Measurements from ENCODE around the gene BTN3A1.
"Not testable (repeated sequence)": the region's sequence is repeated elsewhere in the genome, so short reads cannot be mapped to it uniquely, and the experiment has no call there.

BTN3A1 gene

DNA sequence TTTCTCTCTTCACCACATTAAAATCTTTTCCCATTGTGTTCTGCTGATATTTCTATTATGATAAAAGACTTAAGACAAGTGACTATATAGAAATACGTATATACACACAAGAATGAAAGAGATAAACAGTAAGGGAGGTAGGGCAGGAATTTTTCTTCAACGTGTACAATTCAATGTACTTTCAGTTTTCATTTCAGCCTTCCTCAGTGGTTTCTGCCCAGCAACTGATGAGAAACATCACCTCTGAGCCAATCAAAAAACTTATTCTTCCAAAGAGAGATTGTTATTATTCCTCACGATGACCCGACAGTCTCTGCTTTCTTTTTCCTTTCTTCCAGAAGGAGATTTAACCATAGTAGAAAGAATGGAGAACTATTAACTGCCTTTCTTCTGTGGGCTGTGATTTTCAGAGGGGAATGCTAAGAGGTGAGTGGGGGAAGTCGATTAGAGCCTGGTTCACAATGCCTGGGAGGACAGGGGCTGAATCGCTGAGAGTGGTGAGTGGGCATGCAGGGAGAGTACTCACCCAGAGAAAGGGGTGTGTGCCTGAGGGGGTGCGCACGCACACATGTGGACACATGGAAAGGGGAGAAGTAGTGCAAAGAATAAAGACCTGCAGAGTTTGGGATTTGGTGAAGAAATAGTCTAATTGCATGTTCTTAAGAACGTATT is at the start of gene BTN3A1:
BTN3A1 (plus strand) TSS at position 289 of the 672 bp plus-strand sequence. CDS start 3,289 bp downstream, outside the sequence.
- DNase-seq = peak; percentile 68

DNA sequence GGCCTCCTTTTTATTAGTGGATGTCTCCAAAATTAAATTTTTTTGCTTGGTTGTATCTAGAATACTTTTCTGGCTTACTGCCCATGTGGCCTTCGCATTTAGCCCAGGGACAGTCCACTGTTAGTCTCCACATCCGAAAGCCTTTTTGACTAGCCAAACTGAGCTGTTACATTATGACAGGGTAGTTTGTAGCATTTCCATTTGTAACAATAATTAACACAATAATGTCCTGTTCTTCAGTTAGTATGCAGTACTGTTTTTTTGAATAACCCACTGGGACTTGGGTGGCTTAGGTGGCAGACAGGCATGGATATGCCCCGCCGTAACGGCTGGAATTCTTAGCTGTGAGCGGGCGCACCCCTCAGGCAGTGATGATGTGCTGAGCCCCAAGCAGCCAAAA is 49.8 kb upstream of the BTN3A1 start:
- DNase-seq = no peak

DNA sequence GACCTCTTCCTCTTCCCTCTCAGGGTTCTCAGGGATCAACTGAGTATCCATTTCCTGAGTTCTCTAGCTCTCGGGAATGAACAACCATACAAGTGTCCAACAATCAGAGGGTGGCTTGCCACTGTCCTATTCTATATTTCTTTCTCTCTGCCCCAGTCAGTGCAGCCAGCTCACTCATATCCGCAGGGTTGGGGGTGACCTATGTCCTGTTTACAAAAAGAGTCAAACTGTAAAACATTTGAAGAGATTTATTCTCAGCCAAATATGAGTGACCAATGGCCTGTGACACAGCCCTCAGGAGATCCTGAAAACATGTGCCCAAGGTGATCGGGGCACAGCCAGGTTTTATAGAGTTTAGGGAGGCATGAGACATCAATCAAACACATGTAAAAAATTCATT is 47.9 kb upstream of the BTN3A1 start:
- DNase-seq = no peak

DNA sequence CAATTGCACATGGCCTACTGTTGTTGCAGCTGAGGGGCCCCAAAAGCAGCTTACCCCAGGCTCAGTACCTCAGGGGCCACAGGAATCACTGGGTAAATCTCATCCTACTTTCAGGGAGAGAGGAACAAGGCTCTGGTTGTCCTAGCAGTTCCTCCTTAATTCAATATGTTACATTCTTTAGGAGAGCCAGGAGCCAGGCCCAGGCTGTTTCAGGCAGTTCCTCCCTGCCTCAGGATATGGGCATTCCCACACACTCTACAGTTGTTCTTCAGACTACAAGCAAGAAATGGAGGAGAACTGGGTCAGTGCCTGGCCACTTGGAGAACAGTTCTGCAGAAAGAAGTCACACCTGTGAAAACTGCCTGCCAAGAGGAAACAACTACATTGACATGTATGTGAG is 46.7 kb upstream of the BTN3A1 start:
- DNase-seq = no peak

DNA sequence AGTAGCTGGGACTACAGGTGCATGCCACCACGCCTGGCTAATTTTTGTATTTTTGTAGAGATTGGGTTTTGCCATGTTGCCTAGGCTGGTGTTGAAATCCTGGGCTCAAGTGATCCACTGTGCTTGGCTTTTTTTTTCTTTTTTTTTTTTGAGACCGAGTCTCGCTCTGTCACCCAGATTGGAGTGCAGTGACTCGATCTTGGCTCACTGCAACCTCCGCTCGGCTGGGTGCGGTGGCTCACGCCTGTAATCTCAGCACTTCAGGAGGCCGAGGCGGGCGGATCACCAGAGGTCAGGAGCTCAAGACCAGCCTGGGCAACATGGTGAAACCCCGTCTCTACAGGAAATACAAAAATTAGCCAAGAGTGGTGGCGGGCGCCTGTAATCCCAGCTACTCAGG is 44.5 kb upstream of the BTN3A1 start:
- DNase-seq = not testable (repeated sequence)

DNA sequence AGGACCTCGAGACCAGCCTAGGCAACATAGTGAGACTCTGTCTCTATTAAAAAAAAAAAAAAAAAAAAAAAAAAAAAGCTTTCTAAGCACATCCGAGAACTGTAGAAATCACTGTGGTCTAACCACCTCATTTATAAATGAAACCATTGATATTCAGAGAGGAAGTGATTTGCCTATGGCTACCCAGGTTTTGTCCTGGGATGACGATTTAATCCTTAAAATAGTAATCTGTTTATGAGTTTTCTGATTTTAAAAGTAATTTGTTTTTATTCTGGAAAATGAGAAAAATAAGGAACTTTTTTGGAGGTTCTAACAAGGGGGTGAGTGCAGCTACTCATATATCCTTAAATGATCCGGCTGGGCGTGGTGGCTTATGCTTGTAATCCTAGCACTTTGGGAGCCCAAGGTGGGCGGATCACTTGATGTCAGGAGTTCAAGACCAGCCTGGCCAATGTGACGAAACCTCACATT is 43.5 kb upstream of the BTN3A1 start:
- DNase-seq = no peak

DNA sequence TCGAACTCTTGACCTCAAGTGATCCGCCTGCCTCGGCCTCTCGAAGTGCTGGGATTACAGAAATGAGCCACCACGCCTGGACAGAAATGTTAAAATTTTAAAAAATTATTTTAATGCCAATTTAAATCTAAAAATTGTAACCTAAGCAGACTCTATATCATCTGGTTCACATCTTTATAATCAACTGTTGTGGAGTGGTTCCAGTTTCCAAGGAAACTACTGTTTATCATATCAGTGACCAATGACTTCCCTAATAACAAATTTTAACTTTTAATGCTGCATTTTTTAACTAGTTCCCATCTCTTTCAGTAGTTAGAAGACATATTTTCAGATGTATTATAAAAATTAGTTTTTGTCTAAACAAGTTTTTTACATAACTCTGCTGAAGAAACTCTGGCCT is 42.3 kb upstream of the BTN3A1 start:
- no peak for DNase-seq

DNA sequence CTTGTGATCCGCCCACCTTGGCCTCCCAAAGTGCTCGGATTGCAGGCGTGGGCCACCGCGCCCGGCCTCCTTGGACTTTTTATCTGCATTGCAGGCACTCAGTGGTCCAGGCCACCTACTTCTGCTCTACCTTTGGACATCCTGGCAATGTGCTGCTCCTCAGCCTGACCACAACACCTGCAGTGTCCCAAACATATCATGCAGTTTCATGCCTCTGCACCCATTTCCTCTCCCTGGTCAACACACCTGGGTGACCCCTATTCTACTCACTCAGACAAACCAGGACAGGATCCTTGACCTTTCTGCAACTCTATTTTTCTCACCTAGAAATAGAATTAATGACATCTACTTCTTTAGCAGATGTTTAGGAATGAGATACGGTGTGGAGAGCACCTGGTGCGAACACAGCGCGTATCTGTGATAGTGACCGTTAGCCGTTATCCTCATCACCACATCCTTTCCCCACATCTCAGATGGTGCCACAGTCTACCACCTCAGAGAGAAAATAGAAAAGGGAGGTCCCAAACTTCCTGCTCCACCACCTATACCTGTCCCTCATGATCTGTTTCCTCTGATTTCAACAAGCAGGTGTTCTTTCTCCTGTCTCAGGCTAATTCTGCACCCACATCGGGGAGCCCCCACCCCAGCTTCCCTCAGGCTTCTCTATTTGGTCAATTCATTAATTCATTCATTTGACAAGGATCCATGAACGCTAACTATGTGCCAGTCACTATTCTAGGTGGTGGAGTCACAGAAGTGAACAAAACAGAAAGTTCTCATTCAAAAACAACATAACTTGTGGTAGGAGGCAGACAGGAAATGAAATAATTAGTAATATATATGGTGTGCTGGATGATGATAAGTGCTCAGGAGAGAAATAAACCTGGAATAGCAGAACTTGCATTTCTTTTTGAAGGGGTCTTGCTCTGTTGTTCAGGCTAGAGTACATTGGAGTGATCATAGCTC is 41.3 kb upstream of the BTN3A1 start:
- no peak for DNase-seq

DNA sequence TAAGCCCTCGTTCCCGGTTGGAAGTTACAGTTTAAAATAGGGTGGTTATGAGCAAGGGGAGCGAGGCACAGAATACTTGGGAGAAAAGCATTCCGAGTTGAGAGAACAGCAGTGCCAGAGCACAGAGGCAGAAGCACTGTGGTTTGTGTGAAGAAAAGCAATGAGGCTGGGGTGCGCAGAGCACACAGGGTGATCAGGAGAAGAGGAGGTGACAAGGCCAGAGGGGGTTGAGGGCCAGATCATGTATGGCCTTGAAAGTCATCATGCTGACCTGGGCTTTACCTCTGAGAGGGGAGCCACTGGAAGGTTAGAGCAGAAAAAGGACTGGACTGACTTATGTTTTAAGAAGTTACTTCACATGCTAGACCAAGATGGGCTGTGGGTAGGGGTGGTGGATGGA is 40.5 kb upstream of the BTN3A1 start:
- no peak for DNase-seq

DNA sequence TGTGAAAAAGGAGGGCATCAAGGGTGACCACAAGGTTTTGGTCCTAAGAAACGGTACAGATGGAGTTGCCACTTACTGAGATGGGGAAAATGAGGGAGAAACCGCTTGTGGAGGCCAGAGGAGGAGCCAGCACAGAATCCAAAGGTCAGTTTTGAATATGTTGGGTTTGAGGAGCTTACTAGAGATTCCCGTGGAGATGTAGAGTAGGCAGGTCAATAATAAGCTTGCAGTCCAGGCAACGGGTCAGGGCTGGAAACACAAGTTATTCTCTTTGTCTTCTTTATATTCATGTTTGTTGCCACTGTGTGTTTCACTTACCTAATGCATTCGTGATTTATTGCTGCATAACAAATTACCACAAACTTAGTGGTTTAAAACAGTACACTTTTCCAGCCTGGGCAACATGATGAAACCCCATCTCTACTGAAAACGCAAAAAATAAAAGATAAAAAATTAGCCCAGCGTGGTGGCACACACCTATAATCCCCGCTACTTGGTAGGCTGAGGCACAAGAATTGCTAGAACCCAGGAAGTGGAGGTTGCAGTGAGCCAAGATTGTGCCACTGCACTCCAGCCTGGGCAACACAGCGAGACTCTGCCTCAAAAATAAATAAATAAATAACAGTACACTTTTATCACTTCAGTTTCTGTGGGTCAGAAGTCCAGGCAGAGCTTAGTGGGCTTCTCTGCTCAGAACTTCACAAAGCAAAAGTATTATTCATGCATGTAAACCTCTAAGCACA is 39.8 kb upstream of the BTN3A1 start:
- DNase-seq = no peak

DNA sequence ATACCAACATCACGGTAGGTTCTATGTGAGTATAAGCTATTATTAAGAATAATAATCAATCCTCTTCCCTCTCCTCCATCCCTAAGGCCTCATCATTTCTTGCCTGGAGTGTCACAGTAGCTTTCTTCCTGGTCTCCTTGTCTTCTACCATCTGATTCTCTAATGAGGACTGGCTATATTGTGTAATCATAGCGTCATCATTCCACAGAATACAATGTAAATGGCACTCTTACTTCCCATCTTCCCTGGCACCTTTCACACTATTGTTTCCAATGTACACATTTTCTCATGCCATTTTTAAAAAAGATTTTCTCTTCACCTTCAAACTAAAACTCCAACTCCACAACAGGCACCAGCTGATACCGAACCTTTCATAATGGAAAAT is 39.2 kb upstream of the BTN3A1 start:
- no peak for DNase-seq

DNA sequence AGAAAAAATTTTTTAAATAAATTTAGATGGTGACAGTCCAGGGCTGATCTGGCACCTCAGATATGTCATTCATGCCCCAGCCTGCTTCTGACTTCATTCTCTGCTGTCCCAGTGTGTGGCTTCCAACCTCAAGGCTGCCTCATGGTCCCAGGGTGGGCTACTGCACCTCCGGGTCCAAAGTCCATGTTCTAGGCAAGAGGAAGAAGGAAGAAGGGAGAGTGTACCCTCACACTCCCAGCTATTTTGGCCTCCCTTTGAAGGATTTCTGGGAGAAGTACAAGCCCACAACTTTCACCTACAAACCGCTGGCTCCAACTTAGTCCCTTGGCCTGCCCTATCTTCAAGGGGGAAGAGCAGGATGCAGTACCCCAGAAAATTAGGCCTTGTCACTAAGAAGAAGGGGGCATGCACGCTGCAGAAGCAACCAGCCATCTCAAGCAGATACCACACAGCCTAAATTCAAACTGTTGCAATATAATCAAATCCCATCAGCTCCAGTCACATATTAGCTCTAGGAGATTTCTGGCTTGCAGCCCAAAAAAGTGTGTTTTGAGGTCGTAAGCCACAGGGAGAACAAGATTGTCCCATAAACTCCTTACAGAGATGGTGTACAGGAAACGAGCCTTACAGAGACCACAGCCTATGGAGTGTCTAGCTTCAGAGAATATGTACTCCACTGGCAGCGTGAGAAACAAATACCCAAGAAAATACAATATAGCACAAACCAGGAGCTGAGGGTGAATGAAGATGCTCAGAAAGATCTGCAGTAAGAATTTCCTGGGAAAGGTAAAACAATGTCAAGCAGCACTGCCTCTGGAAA is 38.0 kb upstream of the BTN3A1 start:
- DNase-seq = no peak

DNA sequence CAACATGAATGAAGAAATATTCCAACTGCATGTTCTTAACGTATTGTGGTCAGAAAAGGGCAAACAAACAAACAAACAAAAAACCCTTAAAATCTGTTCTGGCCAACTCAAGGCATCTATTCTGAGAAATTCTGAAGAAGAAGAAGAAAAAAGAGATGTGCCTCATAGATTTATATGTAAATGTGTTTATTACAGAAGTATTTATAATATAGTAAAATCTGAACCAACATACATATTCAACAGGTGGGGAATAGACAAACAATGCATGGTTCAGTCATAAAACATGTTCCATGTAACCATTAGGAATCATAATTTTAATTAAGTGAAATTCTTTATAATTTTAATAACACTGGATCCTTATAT is 36.5 kb upstream of the BTN3A1 start:
- no peak for DNase-seq

DNA sequence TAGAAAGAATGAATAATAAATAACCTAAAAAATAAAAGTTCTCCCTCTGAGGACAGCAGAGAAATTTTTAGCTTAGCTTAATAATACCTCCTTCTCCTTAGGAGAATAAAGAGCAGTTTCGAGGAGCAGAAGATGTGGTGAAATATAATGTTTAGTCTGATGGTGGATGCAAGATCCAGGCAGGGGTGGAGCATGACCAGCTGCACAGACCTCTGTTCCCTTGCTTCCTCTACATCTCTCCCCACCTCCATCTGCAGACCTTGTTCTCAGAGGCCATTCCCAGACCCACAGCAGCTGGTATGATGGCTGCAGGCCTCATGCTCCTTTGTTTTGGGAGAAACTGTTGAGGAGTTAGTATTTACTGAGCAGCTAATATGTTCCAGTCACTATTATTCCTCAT is 35.6 kb upstream of the BTN3A1 start:
- DNase-seq = no peak

DNA sequence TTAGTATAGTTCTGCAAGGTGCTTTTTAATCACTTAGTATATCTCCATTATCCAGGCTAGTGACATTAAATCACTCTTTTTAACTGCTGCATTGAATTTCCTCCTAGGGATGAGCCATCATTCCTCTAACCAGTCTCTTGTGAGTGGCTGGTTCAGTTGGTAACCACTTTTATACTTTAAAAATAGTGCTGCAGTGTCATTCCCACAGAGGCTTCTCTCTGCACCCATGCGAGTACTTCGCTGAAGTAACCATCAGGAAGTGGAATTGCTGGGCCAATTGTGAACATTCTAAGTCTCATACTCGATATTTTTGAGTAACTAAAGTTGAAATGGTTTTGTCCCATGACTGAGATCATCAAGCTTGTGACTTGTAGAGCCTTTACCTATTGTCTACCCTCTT is 35.0 kb upstream of the BTN3A1 start:
- no peak for DNase-seq

DNA sequence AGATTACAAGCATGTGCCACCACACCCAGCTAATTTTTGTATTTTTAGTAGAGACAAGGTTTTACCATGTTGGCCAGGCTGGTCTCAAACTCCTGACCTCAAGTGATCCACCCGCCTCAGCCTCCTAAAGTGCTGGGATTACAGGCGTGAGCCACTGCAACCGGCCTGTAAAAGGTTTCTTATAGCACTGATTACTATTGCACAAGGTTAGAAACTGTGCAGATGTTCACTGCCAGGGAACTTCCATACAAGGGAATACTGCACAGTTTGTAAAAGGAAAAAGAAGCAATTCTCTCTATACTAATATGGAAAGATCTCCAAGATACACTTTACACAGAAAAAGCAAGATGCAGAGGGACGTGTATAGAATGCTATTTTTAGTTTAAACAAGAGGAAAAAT is 30.3 kb upstream of the BTN3A1 start:
- not testable (repeated sequence) for DNase-seq

DNA sequence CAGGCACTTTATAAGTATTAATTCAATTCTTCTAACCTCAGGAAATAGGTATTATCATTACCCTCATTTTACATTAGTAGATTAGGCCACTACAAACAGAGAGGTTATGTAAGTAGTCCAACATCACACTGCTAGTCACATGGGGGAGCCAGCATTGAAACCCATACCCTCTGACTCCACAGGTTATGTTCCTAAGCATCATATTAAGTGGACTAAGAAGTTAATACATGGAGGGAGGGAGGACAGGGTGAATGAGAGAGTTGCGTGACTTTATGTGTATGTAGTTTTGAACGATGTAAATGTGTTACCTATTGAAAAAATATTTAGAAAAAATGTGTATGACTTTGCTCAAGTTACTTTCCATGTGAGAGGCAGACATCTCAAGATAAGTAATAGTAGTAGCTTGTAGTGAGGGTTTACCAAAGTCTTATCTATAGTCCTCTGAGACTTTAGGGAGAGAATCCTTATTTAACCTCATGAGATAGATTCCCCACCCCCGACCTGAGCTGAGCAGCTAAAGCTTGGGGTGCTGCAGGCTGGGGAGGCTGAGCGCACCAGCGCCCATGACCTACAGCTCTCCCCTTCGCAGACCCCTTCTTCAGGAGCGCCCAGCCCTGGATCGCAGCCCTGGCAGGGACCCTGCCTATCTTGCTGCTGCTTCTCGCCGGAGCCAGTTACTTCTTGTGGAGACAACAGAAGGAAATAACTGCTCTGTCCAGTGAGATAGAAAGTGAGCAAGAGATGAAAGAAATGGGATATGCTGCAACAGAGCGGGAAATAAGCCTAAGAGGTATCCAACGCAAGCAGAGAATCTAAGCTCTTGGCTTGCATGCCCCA is 29.5 kb upstream of the BTN3A1 start:
- no peak for DNase-seq

DNA sequence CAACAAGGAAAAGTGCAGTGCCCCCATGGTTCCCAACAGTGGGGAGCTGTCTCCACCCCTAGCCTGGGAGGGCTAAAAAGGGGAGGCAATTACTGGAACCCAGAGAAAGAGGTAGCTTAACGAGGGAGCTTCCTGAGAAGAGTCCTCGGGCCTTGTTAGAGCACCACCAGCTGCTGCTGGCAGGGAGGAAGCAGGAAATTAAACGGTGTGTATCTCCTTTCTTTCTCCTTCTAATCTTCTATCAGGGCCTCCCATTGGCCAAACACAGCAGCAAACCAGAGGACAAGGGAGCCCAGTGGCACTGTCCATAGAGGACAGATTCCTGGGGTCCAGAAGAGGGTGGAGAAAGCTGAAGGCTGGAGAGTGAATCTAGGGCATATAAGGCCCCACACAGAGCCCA is 26.8 kb upstream of the BTN3A1 start:
- no peak for DNase-seq

DNA sequence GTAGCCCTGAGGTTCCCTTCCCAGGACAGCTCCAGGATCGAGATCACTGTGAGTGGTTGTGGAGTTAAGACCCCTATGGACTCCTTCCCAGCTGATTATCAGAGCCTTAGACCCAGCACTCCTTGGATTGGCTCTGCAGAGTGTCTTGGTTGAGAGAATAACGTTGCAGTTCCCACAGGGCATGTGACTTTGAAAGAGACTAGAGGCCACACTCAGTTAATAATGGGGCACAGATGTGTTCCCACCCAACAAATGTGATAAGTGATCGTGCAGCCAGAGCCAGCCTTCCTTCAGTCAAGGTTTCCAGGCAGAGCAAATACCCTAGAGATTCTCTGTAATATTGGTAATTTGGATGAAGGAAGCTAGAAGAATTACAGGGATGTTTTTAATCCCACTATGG is 24.4 kb upstream of the BTN3A1 start:
- DNase-seq = no peak

DNA sequence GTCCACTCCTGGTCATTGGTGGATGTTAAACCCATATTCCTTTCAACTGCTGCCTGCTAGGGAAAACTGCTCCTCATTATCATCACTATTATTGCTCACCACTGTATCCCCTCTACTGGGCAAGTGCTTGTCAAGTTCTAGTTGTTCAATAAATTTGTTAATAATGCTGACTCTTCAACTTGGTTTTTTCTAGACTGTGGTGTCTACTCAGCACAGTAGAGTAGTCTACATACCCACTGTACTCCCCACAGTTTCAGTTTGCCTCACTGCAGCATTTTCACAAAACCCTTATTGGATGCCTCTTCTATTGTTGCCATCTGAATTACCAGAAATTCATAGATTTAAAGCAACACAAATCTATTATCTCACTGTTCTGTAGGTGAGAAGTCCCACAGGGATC is 23.9 kb upstream of the BTN3A1 start:
- not testable (repeated sequence) for DNase-seq

DNA sequence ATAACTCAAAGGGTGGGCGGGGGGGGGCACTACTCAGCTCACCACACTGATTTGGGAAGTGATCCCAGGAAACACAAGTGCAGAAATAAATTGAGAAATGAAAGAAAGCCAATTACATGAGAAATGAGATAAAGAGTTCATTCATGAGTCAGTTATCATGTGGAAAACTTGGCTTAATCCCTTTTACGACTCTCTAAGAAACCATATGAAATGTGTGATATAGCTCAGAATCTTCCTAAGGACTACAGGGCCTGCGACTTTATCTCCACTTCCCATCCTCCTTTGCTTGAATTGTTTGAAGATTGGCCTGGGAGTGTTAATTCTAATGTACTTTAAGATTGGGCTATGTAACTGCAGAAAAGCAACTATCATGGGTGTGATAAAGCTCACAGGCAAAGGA is 22.8 kb upstream of the BTN3A1 start:
- DNase-seq = no peak

DNA sequence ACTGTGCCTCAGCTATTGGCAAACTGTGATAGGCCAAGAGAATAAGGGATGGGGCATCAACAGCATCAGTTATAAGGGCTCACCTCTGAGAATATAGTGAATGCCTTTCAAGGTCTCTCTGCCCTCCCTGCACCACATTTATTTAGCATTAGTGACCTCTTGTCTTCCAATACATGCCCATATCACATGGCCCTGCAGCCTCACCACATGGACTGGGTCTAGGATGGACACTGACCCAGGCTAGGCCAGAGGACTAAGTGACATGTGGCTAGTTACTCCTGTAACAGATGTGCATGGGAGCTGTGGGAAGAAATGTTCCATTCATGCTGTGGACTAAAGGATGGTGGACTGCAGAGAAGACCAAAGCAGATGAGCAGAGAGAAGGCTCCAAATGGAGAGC is 22.3 kb upstream of the BTN3A1 start:
- no peak for DNase-seq
